RWPE2 (cell line): ENCODE results near the gene SNRNP27.
A peak's percentile ranks its signal among the peaks of the same experiment; 100 is the strongest.

ENCODE experiments used
- ATAC-seq: fragments of 200-7000 bp; cut with Tn5 transposase; 3 replicates; pipeline ENCODE4 v1.9.1; 2021; ENCODE audit warnings: low read depth
- DNase-seq: peaks from one replicate; pipeline ENCODE4 v3.0.0-alpha.2; 2020; ENCODE audit warnings: low spot score
- H3K27ac ChIP-seq: fragments of 450-650 bp; 2 replicates; pipeline ENCODE4 v1.5.1; 2017; ENCODE audit warnings: mild to moderate bottlenecking; ENCODE audit not compliant: poor library complexity, severe bottlenecking
- H3K27me3 ChIP-seq: fragments of 250-450 bp; sonication (Bioruptor Pico); 2 replicates; pipeline ENCODE4 v1.5.1; 2021; ENCODE audit warnings: mild to moderate bottlenecking, moderate library complexity; ENCODE audit not compliant: insufficient read depth, poor library complexity, severe bottlenecking
- H3K36me3 ChIP-seq: fragments of 250-450 bp; sonication (Bioruptor Pico); 2 replicates; pipeline ENCODE4 v1.5.1; 2020; ENCODE audit warnings: low read depth, mild to moderate bottlenecking, moderate library complexity
- H3K4me1 ChIP-seq: fragments of 250-450 bp; sonication (Bioruptor Pico); 2 replicates; pipeline ENCODE4 v1.5.1; 2021; ENCODE audit warnings: mild to moderate bottlenecking, moderate library complexity; ENCODE audit not compliant: insufficient read depth, poor library complexity, severe bottlenecking
- H3K4me3 ChIP-seq: fragments of 250-450 bp; sonication (Bioruptor Pico); 2 replicates; pipeline ENCODE4 v1.5.1; 2021; ENCODE audit warnings: mild to moderate bottlenecking, moderate library complexity; ENCODE audit not compliant: severe bottlenecking
- H3K9me3 ChIP-seq: fragments of 250-450 bp; sonication (Bioruptor Pico); 2 replicates; pipeline ENCODE4 v1.5.1; 2021; ENCODE audit warnings: mild to moderate bottlenecking, moderate library complexity; ENCODE audit not compliant: severe bottlenecking
- TF ChIP-seq, protein P1 (sequence below): fragments of 450-650 bp; IDR thresholded peaks from one replicate; pipeline ENCODE4 v1.5.1; 2017; ENCODE audit warnings: mild to moderate bottlenecking, moderate library complexity; ENCODE audit not compliant: poor library complexity, severe bottlenecking

The SNRNP27 gene

DNA sequence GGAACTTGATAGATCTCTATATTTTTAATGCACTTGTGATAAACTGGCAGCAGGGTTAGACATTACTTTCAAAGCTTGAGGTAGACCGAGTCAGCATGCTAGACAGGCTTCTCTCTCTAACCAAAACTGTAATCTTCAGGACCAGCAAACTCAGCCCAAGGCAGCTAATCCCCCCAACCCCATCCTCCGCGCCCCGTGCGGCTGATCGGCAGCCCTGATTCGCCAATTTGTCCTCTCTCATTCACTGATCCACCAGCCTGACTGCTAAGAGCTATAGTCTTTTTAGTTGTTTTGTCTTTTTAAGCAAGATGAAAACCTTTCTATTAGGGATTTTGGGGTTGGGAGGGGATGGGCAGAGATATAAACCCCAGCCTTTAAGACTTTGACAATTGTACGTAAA, 46.9 kb downstream of the SNRNP27 start:
- H3K36me3 ChIP-seq = peaks cover 67% of the 10 kb centered on the region
- DNase-seq = no peak
- no peak overlapping the region for H3K4me3 ChIP-seq
- H3K27ac ChIP-seq = no peak overlapping the region
- TF ChIP-seq, protein P1, sequence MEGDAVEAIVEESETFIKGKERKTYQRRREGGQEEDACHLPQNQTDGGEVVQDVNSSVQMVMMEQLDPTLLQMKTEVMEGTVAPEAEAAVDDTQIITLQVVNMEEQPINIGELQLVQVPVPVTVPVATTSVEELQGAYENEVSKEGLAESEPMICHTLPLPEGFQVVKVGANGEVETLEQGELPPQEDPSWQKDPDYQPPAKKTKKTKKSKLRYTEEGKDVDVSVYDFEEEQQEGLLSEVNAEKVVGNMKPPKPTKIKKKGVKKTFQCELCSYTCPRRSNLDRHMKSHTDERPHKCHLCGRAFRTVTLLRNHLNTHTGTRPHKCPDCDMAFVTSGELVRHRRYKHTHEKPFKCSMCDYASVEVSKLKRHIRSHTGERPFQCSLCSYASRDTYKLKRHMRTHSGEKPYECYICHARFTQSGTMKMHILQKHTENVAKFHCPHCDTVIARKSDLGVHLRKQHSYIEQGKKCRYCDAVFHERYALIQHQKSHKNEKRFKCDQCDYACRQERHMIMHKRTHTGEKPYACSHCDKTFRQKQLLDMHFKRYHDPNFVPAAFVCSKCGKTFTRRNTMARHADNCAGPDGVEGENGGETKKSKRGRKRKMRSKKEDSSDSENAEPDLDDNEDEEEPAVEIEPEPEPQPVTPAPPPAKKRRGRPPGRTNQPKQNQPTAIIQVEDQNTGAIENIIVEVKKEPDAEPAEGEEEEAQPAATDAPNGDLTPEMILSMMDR = no peak
- H3K9me3 ChIP-seq = no peaks in the 10 kb centered on the region
- H3K27me3 ChIP-seq = no peaks in the 10 kb centered on the region
- no peak for ATAC-seq
- H3K4me1 ChIP-seq = peaks cover 11% of the 10 kb centered on the region

DNA sequence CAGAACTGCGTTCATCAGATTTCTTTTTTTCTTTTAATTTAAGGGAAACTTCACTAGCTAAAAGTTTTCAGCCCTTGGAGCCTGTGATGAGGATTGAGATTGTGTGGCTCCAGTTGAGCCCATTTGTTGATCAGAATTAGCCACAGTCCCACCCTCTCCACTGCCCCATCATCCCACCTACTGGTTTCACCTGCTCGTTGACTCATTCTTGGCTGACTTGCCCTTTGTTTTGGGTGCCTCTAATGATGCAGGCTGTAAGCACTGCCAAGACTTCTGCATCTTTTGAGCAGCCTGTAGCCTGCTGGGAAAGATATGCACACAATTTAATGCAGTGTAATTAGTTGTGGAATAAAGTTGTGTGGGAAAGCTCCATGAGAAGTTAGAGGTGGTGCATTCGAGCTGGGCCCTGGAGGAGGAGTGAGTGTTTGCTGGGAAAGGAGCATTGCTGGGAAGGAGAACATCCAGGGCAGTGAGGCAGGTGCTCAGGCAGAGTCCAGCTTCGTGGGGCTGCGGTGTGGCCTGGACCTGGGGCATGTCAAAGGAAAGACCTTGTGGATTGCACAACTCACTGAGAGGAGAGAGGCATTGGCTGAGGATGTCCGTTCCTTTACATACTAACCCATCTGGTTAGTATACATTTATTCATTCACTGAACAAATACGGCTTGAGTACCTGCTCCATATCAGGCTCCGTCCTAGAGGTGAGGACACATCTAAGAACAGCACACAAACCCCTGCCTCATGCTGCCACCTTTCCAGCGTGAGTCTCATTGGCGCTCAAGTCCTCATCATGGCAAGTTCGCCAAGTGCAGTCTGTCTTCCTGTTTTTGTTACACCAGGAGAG, 49.5 kb downstream of the SNRNP27 start:
- peaks cover 43% of the 10 kb centered on the region for H3K36me3 ChIP-seq
- TF ChIP-seq, protein P1 = no peak
- H3K27me3 ChIP-seq = no peaks in the 10 kb centered on the region
- H3K9me3 ChIP-seq = no peaks in the 10 kb centered on the region
- peaks cover 33% of the 10 kb centered on the region for H3K4me1 ChIP-seq
- DNase-seq (no peak), ATAC-seq (no peak)
- no peak overlapping the region for H3K27ac ChIP-seq
- no peak overlapping the region for H3K4me3 ChIP-seq

DNA sequence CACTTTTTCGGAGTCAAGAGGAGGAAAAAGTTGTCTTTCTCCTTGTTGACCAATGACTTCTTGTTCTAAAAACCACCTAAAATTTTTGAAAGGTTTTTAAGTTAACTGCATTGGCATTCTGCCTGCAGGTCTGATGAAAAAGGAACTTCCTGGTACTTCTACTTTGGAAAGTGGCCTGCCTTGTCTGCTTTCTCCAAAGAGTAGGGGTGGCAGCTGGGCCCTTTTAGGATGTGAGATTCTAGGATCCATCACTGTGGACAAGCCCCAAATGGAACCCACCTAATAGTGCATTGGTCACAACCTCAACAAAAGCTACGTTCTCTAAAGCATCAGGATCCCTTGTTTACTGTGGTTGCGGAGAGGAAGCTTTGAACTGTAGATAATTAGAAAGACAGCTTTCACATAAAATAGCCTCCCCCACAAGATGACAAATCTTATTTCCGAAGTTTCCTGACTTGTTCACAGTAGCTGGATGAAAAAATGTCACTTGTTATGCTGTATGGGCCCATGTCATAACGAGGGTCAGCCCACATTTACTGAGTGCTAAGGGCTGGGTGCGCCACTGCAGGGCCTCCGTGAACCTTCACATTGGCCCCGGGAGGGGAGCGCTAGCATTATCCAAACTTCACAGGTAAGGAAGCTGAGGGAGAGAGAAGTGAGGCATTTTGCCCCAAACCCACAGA, 50.2 kb downstream of the SNRNP27 start:
- Histone ChIP-seq H3K9me3 (no peaks in the 10 kb centered on the region), H3K36me3 (peaks cover 36% of the 10 kb centered on the region)
- TF ChIP-seq, protein P1 = no peak

DNA sequence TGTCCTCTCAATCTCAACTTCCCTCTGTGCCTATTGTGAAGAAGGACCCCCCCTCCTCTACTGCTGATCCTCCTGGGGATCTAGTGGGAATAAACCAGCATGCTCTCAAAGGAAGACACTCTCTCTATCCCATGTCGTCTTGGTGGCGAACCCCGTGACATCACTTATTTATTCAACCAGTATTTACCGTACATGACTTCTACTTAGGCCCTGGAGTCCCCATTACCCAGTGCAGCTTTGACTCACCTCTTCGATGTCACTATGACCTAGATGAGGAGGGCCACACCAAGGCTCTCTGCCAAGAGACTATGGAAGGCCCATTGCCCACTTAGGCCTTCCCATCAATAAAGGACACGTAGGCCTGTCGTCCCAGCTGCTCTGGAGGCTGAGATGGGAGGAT, 51.0 kb downstream of the SNRNP27 start:
- Histone ChIP-seq H3K4me3 (no peak overlapping the region), H3K4me1 (peaks cover 33% of the 10 kb centered on the region), H3K27ac (peak overlapping the region; percentile 96), H3K9me3 (no peaks in the 10 kb centered on the region), H3K27me3 (no peaks in the 10 kb centered on the region), H3K36me3 (peaks cover 28% of the 10 kb centered on the region)
- DNase-seq = no peak
- TF ChIP-seq, protein P1 = no peak
- ATAC-seq = no peak

More for the DNA sequence above, 50.2 kb downstream of the SNRNP27 start:
- no peak for DNase-seq
- ATAC-seq = no peak
- H3K27ac ChIP-seq = peak overlapping the region; percentile 96
- no peaks in the 10 kb centered on the region for H3K27me3 ChIP-seq
- no peak overlapping the region for H3K4me3 ChIP-seq
- peaks cover 33% of the 10 kb centered on the region for H3K4me1 ChIP-seq
